ENCODE results near the gene FAM78A.

FAM78A gene

DNA sequence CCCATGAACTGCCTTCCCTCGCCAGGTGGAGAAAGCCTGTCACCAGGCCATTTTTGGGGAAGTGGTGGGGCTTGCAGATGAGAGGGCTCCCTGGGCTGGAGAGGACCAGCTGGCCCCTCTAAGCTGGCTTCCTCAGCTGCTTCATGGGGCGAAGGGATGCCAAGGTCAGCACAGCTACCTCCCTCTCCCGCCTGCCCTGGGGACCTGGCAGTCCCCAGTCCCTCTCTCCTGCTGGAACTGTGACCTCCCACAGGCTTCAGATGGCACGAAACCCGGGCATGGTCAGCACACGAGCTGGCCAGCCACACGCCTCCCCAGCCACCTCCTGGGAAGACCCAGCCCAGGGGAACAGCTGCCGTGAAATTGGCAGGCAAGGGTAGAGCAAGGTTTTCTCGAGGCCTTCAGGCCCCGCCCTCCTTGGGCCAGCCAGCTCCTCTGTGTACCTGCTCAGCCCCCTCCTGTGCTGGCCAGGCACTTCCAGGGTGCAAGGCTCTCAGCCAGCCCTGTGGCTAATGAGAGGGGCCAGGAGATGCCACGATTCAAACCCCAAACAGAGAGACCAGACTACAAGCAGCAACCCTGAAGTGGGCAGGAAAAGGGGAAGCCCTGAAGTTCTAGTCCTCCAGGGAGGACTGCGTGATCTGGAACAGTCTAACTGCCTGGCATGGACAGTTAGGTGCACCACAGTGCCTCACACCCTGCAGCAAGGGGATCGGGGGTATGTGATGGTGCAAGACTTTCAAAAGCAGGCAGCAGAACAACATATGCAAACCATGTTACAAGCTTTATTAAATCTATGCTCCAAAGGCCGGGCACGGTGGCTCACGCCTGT lies 26.1 kb upstream of the FAM78A start:
- no peak for DNase-seq

DNA sequence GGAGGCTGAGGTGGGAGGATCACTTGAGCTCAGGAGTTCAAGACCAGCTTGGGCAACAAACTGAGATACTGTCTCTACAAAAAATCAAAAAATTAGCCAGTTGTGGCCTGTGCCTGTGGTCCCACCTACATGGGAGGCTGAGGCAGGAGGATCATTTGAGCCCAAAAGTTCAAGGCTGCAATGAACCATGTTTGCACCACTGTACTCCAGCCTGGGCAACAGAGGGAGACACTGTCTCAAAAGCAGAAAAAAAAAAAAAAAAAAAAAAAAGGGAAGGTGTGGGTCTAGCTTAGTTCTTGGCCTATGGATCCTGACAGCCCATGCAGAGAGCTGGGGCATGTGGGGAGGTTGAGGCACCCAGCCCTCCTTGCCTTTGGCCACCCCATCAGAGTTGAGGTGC lies 24.1 kb upstream of the FAM78A start:
- DNase-seq: no peak

DNA sequence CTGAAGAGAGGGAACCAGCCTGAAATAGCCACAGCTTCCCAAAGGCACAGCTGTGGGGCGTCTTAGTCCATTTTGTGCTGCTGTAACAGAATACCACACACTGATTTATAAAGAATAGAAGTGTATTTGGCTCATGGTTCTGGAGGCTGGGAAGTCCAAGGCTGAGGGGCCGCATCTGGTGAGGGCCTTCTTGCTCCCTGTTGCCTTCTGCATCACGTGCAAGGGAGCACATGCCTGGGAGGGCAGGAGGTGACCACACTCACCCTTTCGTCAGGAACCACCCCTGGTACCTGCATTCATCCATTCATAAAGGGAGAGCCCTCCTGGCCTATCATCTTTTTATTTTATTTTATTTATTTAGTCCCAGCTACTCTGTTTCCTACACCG lies 23.6 kb upstream of the FAM78A start:
- no peak for DNase-seq

DNA sequence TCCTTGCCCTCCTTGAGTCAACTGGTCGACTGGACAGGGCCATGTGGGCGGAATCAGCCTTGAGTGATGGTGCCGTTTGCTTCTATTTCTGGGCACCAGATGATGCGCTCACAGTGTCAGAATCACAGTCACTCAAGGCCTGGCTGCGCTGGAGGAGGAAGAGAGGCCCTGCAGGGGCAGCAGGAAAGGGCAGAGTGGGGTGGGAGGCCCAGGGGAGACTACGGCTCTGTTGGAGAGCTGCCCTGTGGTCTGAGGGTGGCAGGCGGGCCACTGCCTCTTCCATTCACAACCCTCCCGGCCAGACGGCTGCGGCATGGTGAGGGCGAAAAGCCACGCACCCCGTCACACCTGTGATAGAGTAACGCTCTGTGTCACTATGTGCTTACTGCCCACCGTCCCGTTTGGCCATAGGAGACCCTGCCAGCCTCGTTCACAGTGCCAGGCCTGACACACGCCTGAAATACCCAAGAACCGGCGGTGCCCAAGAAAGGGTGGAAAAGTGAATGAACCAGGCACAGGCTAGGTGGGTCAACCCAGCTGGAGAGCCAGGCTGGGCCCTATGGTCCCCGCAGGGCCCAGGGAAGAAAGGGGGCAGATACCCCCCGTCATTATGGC lies 23.1 kb upstream of the FAM78A start:
- no peak for DNase-seq

DNA sequence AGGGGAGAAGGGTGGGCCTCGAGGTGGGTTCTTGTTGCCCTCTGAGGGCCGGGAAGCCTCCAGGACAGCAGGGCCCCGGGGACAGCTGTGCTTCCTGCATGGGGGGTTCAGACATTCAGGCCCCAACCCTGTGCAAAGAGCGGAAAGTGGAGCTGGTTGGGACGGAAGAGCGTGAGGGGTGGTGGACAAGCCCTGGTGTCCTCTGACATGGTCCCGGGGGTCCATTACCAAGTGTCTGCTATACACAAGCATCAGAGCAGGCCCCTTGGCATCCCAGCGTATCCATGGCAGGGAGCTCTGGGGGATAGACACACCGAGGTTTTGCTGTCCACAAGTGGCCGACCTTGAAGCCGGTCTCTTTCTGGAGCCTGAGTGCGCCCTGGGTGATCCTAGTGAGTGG lies 22.5 kb upstream of the FAM78A start:
- DNase-seq: no peak

DNA sequence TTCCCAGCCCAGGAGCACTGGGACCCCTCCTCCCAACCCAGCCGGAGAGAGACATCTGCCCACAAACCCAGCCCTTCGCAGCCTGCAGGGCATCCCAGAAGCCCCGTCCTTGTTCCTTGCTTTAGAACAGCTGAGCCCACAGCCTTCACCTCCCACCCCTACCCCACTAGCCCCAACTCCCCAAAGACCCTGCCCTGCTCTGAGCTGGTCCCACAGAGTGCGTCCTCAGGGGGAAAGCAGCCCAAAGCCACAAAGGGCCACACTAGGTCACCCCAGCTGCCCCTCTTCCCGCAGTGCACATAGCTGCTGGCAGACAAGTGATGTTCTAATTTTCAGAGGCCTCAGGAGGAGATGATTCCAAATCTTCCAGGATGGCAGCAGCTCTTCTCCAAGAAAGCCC lies 22.0 kb upstream of the FAM78A start:
- no peak for DNase-seq

DNA sequence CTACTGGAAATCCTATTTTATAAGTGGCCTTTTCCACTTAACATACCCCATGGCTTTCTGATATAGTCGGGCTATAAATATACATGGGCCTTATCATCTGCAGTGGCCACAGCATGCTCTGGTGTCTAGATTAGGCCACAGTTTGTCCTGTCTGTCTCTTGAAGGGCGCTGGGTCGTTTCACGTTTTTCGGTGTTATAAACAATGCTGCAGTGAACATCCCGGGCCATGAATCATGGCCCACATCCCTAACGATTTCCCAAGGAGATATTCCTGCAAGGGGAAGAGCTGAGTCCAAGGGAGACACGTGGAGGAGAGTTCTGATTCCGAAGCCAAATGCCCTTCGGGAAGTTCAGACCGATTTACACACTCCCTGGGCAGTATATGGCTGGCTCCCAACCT lies 21.6 kb upstream of the FAM78A start:
- no peak for DNase-seq

DNA sequence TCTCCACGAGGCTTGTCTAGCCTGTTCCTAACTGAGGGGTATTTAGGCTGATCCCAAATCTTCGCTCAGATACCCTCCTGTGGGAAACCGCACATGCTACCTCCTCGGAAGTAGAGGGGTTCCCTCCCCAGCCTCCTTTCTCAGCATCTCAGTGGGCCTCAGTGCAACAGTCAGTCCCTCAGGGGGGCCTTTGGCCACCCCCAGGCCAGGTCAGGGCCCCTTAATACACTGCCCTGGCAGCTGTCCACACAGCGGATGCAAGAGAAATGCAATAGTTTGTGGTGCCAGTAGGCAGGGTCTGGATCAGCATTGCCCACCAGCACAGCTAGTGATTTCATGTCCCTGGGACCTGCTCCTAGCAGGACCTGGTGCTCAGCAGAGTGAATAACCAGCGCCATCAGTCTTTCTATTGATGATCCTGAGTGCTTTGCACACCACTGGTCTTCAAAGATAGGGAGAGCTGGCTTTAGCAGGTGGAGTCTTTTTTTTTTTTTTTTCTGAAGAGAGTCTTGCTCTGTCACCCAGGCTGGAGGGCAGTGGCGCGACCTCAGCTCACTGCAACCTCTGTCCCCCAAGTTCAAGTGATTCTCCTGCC lies 20.7 kb upstream of the FAM78A start:
- DNase-seq: no peak

DNA sequence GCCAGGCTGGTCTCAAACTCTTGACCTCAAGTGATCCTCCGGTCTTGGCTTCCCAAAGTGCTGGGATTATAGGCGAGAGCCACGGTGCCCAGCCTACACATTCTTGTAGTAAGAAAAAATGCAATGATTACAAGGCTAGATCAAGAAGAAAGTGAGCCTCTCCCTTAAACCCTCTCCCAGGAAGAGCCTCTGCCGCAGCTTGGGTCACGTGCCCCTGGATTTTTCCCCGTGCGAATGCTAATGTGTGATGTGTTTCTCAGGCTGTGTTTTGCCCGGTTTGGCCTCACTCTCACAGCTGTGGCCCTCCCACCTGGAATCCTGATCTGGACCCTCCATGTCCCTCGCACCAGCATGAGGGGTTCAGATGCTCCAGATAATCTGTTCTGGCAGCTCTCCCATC lies 20.1 kb upstream of the FAM78A start:
- no peak for DNase-seq

DNA sequence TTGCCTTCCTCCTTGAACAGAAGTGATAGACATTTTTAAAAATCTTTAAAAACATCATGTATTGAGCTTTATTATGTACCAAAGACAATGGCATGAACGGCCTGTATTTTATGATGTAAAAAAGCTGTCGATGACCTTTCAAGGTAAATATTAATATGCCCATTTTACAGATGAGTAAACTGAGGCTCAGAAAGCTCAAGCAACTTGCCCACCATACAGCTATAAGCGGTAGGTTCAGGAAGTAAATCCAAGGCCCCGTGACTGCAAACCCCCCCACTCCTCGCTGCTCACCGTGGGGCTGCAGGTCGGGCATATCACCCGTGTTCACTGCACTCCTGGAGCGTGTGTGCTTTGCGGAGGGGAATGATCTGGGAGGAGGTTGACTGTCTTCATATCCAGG lies 16.6 kb upstream of the FAM78A start:
- no peak for DNase-seq

DNA sequence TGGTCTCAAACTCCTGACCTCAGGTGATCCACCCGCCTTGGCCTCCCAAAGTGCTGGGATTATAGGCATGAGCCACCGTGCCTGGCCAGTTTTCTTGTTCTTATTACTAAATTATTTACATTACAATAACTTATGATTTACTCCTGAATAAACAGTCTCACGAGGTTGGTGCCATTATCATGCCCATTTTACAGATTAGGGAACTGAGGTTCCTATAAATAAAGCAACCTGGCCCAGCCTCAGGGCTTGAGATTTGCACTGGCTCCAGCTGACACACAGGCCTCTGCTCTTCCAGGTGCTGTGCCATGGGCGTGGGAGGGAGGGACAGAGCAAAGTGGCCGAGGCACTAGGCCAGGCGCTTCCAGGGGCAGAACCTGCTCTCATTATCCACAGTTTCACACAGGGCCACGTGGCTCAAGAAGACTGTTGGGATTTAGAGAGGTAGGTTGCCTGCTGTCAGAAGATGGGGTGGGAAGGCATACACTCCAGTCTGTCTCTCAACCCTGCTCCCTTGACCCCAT lies 15.5 kb upstream of the FAM78A start:
- DNase-seq: no peak

DNA sequence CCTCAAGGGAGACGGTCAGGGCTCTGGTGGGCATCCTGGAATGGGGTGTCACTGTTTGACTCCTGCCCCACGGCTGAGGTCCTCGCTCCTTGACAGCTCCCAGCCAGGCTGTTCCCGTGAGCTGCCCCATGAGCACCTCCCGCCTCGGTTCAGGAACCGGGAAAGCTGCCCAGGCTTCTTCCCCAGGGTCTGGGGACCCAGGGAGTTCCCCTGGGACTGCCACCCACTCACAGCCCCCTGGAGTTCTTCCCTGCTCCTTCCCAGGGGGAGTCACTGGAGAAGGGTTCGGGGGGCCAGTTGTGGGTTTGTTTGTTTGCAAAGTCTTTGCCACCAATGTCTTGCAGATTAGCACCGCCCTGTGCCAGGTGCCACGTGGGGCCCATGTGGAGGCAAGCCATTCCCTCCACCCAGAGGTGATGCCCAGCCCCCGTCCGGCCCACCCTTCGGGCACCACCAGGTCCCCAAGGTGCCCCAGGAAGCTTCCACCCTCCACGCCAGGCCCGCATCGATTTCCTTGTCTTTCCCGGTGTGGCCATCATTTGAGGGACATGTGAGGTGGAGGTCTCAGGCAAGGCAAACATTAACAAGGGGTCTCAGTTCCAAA lies 14.6 kb upstream of the FAM78A start:
- no peak for DNase-seq

DNA sequence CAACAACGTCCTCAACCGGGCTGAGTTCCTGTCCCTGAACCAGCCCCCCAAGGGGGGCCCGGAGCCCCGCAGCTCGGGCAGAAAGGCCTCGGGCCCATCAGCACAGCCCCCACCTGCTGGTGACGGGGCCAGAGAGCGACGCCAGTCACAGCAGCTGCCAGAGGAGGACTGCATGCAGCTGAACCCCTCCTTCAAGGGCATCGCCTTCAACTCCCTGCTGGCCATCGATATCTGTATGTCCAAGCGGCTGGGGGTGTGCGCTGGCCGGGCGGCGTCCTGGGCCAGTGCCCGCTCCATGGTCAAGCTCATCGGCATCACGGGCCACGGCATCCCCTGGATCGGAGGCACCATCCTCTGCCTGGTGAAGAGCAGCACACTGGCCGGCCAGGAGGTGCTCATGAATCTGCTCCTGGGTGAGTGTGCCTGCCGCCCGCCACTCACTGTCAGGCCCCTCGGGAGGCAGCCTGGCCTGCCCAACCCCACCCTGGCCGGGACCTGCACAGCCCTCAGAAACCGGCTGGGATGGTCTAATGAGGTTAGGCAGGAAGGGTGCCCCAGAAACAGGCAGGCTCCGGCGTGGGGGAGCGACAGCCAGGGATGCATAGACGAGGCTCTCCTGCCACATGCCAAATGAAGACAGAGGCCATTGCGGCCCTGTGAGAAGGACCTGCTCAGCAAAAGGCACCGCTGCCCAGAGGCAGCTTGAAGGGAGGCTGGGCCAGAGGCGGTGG lies 13.9 kb upstream of the FAM78A start:
- no peak for DNase-seq

DNA sequence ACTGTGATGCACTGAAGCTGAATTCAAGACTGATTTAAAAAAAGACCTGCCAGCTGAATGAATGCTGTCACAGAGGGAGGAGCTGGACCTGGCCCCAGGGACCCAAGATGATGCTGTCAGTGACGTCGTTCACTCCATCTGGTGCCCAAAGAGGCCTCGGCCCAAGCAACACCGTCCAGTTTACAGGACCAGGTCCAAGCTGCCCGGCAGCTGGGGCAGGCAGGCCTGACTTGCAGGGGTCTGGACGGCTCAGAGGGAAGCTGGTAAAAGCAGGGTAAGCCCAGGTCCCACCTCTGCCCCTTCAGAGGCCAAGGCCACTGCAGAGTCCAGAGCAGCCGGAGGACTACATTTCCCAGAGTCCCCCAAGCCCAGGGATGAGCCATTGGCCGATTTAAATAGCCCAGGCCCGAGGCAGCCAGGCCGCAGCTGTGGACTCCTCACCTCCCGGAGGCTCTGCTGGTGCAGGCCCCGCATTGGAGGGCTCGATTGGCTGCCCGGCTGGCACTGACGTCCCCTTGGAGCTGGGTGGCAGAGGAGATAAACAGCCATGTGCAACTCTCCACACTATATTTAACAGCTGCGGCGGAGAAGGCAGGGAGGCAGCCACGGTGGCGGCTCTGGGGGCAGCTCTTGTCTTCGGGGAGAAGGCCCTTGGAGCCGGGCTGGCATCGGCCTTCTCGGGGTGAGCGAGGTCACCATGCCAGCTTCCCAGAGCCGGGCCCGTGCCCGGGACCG lies 13.2 kb upstream of the FAM78A start, which contains the start of gene PLPP7:
PLPP7 (plus strand) TSS at position 423 of the 735 bp plus-strand sequence; CDS start at position 698, 275 bp downstream.
- no peak for DNase-seq

DNA sequence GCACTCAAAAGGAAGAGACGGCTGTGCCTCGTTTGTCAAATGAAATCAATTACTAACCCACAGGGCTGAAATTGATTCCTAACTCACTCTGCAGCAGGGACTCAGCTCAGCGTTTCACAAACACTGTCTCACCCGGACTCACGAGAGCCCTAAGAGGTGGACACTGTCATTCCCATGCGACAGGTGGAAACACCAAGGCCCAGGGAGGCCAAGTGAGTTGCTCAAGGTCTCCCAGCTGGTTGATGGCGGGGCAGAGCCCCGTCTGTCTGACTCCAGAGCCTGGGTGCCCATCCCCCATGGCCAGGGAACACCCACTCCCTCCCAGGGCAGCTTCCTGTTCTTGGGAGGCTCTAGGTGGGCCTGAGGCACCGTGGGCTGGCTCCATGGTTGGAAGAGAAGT lies 11.9 kb upstream of the FAM78A start:
- DNase-seq: no peak

DNA sequence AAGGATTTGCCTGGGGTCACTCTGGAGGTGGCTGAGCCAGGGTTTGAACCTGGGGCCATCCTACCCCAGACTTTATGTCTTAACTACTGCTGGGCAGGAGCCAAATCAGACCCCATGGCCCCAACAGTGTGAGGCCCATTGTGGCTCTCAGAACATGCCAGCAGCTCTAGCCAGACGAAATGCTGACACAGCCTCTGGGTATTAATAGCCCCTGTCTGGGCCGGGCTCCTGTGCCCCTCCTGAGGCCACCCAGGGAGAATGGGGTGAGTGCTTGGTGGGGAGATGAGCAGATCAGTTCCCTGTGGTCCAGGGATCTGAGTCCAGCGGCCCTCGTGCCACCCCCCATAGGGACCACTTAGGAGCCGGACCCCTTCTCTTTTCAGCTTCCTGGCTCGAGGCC lies 11.0 kb upstream of the FAM78A start:
- DNase-seq: no peak

DNA sequence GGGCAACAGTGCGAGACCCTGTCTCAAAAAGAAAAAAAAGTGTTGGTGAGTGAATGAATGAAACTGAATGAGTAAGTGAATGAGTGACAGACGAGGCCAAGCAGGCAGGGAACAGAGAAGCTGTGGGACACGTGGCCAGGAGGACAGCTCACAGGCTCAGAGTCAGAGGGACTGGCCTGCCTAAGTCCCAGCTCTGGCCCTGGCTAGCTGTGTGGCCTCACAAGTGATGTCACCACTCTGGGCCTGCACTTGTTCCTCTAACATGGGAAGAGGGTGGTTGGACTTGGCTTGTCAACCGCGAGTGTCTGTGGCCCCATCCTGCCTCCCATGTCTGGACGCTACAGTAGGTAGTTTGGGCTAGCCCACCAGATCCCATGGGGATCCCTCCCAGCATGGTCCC lies 8.5 kb upstream of the FAM78A start:
- no peak for DNase-seq

DNA sequence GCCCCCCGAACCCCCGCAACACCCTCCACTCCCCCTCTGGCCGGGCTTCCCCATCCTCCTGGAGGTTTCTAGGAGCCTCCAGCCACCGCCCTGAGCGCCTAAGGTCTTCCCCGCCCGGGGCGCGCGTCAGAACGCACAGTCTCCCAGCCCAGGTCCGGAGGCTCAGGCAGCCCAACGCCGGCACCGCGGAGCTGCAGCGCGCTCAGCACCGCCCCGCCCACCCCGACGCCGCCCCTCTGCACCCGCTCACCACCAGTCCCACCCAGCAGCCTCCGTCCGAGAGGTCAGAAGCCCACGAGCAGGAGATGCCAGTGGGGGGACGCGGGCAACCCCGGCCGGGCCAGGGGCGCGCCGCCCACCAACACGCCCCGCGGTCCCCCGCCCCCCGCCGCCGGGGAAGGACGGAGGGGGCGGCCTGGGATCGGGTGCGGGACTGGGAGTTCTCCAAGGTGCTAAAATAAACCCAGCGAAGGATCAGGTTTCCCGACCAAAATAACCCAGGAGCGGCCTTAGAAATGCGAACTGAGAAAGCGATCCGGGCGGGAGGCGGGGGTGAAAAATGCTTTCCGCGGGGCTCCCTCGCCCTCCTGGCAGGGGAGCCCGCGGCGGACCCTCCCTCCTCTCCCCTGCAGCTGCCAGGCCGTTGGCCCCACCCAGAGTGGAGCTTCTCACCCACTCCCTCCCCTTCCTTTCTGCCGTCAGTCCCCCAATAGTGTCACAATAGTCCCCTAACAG lies 6.5 kb upstream of the FAM78A start:
- no peak for DNase-seq

DNA sequence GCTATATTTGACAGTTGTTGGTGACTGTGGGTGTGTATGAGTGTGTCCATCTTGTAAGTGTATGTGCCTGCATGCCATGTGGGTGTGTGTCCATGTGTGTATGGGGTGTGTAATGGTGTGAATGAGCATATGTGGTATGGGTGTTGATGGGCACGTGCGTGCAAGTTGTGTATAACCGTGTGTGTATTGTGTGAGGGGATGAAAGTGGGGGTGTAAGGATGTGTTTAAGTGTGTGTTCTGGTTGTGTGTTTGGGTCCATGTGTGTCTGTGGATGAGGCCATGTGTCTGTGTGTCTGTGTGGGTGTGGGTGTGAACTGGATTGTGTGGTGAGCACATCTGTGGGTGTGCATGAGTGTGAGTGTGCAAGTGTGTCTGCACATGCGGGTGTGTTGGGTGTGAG lies 5.9 kb upstream of the FAM78A start:
- DNase-seq: no peak

DNA sequence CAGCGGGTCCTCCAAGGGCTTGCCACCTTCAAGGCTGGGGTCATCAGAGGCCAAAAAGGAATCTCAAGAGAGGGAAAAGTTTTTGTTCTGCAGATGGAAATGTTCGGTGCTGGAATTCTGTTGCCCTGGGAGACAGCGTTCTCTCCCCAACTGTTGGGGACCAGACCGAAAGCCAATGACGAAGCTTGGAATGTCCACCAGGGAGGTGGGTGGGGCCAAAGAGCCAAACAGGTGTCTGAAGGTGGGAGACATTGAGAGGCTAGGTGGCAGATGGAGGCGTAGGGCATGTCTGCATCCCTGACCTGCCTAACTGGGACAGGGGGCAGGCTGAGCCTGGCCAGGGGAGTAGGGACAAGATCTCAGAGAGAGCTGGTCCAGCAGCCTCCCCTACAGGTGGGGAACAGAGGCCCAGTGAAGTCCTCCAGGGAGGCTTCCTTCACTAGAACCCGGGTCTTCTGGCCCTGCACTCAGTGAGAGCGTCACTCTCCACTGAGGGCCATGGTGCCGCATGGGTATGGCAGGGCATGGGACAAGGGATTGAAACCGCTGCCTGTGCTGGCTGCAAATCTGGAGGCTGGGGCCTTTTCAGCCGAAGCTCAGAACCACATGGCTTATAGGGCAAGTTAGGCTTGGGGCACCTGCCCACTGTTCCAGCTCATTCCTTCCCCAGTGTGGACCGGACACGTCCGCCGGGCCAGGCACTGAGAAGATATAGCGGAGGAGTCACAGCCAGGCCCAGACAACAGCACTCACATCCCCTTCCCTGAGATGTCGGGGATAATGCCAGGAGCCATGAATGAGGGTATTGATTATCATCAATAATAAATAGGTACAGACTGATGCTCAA lies 5.0 kb upstream of the FAM78A start:
- DNase-seq: no peak

DNA sequence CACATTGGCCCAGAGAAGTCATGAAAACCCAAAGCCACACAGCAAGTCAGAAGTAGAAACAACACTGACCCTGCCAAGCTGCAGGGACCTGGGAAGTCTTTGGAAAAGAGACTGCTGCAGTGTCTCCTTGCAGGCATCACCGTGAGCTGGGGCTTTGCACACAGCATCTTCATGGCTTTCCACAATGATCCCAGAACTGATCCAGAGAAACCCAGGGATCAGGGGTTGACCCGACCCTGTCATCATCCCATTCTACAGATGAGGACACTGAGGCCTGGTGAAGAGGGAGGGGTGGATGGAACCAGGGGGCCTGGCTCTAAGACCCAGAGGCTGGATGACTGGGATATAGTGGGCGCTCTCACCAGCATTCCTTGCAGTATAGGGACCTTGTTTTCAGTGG lies 4.3 kb upstream of the FAM78A start:
- no peak for DNase-seq

Measured in NCI-H1436 treated with DMSO at 0.1 percent for 48 hours (cell line).